Limb (tissue), 2 donors: ENCODE results near the gene RNF220.

Experiments
- DNase-seq, 2 donors: peaks; one replicate each; pipeline ENCODE4 v3.0.0-alpha.2; 2016; ENCODE audit errors: extremely low spot score in 2 of 2

Gene RNF220

DNA sequence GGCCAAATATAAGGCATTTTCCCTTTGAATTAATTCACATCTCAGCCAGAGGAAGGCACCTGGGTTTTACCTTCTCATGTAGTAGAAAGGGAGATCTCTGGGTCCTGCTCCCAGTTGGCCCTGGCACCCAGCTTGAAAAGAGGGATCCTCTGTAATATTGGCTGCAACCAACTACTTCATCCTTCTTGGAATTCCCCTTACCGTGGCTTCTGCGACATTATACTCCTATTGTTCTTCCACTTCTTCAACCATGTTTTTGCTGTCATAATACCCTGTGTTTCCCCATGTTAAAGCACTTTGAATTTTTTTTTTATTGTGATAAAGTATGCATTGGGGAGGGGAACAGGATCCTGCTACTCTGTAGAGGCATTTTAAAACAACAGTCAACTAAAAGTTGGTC is 26.8 kb downstream of the RNF220 start:
- no peak for DNase-seq

DNA sequence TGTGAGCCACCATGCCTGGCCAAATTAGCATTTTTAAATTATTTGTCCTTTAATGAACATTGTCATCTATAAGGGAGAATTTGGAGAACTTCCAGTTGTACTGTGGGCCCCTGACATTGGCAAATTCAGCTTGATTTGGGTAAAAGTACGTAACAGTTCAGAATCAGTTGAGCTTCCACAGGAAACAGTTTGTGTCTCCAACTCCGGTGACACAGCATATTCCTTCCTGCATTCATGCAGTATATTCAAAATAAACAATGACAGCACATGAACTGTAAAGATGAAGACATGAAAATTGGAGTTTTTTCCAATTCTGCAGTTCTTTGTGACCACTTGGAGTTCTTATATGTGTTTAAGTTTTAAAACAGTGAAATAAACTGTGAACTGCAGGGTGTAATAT is 28.2 kb downstream of the RNF220 start:
- no peak for DNase-seq

DNA sequence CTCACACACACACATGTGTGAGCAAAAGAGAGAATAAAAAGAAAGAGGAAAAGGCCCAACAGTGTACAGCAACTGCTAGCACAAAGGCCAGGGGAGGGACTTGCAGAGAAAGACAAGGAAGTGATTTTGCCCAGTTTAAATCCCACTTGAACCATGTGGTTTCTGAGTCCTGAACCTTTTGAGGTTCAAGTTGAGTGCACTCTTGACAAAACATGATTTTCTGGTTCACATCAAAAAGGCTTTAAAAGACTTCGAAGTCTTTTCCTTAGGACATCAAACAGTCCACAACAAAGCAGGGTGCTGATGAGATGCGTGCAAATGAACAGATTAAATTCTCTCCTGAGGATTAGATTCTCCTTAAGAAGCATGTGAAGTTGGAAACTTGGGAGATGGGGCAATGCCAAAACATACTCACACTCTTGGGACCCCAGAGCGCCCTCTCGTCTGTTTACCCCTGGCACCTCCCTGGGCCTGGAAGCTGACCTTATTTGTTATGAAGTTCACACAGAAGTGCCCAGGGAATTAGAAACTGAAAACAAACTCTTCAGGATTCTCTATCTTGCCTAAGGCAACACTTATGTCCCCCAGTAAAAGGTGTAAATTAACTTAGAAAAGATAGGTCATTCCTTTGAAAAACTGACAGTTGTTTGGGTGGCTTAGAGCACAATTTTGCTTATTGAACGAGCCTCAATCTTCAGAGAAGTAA is 31.5 kb downstream of the RNF220 start:
- no peak for DNase-seq

DNA sequence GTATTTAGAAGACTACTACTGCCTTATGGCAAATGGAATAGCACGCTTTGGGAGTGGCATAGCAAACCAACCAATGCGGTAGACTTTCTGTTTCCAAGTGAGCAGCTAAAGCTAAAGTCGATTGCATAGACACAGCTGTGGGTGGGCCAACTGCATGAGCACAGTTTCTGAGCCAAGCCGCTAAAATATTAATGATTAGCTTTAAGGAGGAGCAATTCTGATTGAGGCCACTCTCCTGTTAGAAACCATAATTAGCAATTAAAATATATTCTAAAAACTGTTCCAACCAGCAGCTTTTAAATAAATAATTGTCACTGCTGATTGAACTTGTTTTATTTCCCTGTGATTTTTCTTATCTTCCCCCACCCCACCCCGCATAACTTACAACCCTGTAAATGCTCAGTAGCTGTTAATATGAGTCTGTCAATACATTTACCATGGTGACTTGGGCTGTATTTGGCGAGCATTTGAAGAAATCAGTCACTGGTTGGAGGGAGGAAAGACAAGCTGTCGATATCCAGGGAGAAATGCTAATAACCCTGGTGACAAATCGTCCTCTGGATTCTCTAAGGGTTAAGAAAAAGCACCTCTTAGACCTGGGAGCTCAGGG is 32.2 kb downstream of the RNF220 start:
- DNase-seq: no peak

DNA sequence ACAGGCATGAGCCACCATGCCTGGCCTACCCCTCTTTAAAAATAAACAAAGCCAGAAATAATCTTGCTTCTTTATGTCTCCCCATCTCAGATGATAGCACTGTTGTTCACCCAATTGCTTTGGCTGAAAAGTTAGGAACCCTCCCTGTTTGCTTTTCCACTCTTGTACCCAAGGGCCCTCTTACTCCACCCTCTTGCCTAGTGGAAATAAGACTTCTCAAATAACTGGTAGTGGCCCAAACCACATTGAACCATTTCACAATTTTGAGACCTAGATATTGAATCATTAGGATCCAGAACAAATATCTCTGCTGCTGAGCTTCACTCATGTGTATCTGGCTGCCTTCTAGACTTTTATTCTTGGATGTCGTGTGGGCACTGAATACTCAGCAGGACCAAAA is 37.7 kb downstream of the RNF220 start:
- no peak for DNase-seq

DNA sequence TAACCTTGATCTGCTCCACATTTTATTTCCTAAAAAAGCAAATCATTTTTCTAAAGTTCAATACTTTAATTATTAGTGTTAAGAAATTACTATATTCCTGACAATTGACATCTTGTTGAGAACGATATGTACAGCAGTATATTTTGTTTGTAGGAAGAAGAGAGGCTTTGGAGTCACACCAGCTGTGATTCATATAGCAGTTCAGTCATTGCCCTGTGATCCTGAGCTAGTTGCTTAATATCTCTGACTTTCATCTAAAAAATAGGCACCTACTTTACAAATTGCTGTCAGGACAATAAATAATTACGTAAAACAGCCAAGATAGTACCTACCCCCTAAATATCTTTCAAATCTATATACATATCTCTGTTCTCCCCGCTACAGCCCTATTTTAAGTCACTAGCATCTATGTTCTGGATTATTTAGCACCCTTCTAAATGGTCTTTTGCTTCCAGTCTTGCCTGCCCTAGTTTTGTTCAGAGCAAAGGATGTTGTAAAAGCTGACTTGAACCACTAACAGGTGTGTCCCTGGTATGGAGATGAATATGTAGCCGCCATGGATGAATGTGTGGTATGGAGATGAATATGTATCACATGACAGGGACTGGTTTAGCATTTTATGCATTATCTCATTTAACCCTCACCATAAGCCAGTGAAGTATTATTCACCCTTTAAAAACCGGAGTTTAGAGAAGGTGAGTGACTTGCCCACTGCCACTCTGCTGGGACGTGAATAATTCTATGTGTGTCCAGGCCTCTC is 42.2 kb downstream of the RNF220 start:
- no peak for DNase-seq

DNA sequence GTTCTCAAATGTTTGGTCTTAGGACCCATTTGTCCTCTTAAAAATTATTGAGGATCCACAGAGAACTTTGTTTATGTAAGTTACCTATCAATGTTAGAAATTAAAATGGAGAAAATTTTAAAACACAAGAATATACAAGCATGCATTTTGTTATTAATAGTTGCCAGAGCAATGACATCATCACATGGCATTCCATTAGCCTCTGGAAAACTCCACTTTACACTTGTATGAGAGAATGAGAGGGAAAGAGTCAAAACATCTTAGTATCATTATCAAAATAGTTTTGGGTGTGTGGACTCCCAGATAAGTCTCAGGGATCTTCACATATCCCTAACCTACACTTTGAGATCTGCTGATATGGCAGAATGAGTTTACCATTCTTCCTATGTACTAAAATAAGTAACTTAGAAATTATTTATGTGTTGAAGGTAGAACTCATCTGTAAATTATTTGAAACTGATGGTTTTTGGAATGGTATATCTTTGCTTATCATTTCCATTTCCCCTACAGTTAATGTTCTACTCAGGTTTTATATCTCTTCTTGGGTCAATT is 48.8 kb downstream of the RNF220 start:
- no peak for DNase-seq

DNA sequence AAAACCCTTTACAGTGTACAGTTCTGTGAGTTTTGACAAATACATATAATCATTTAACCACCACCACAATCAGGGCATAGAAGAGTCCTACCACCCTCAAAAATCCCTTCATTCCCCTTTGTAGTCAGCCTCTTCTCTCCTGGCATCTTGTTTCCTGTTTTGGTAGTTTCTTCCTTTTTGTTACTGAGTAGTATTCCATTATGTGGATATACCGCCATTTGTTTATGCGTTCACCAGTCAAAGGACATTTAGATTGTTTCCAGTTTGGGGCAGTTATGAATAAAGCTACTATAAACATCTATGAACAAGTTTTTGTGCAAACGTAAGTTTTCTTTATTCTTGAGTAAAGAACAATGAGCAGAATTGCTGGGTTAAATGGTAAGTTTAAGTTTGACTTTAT is 49.6 kb downstream of the RNF220 start:
- DNase-seq: no peak

DNA sequence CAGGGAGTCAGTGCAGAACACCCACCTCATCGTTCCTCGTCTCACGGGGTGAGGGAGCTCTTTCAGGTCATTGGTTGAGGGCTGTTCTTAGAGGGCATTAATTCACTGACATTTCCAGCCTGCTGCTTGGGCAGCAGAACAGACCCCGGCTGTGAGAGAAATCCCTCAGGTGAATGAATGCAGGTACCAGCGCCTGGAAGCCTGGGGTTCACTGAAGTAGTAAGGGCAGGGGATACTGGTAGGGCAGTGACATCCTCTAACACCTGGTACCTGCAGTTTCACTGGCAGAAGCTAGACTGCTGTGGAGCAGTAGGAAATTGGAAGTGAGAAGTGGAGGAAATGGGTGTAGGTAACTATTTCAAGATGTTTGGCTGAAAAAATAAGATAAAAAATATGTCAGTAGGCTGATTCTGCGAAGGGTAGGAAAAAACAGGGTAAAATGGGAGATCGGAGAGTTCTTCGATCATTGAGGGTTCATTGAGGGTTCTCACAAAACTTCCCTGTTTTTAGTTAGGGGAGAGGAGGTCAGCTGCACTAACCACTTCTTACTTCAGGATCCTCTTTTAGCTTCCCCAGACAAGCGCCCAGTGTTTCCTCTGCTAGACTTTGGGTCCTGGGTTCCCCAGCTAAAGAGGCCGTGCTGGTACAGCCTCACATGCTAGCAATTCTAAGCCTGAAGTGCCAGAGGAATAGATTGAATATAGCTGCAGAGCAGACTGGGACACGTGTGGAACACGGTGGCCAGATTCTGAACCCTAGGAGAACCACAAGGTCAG is 55.2 kb downstream of the RNF220 start:
- DNase-seq: no peak

DNA sequence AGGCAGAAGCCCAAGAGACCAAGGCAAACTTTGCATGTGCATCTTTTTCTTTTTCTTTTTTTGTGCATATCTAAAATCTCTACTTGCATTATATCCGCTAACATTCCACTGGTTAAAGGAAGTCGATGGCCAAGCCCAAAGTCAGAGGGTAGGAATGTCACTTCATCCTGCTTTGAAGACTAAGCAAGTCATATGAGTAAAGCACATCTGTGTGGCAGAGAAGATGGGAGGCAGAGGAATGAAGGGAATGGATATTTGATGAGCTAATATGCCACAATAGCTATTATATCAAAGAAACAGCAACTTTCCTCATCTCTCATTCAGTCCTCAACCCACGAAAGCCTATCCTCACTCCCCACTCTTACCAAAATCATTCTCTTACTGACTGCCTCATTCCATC is 59.3 kb downstream of the RNF220 start:
- DNase-seq: no peak

DNA sequence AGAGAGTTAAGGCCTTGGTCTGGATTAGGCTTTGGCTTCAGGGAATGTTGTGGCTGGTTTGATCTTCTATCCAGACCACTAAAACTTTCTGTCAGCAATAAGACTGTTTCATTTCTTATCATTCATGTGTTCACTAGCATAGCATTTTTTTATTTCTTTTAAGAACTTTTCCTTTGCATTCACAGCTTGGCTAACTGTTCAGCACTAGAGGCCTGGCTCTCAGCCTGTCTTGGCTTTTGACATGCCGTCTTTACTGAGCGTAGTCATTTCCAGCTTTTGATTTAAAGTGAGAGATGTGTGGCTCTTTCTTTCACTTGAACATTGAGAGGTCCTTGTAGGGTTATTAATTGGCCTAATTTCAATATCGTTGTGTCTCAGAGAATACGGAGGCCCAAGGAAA is 62.5 kb downstream of the RNF220 start:
- DNase-seq: no peak

DNA sequence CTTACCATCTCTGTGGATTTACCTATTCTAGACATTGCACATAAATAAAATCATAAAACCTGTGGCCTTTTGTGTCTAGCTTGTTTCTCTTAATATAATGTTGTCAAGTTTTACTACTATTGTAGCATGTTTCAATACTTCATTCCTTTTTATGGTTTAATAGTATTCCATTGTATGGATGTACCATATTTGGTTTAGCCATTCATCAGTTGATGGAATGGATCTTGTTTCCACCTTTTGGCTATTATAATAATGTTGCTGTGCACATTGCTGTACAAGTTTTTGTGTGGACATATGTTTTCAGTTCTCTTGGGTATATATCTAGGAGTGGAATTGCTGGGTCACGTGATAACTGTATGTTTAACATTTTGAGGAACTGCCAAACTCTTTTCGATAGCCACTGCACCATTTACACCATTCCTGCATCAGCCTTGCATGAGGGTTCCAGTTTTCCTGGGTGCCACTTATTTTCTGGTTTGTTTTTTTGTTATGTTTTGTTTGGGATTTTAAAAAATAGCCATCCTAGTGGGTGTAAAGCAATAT is 66.9 kb downstream of the RNF220 start:
- no peak for DNase-seq

DNA sequence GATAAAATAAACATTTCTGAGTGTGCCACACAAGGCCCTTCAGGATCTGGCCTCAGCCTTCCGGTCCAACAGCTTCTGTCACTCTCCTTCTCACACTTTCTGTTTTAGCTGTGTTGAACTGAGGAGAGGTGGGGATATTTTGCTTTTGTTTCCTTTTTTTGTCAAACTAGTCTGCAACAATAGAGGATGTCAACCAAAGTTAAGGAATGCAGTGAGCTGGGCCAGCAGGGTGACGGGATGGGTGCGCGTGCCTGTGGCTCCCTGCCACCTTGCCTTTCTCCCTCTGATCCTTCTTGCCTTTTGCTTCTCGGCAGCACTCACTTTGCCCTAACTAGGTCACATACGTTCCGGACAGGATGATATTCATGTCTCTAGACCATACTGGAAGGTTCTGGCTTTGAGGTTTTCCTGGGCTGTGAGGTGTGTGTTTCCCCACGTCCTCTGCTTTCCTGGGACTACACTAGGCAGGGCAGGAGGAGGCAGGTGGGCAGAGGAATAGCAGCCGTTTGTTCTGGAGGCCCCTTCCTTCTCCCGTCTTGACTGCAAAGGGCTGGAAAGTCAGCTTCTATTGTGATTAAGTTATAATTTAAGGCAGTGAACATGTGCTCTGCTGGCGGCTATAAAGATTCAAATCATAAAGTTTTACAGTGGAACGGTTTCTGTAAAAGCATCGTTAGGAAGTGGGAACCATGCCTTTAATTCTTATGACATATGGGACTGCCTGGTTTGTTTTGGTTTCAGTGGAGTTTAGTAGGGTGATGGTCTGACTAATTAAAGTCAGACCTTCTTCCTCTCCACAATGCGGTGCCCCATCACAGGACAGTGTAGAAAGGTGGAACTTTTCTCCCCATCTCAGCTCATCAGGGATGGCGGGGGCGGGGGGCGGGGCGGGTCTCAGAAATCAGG is 67.8 kb downstream of the RNF220 start:
- DNase-seq: no peak

DNA sequence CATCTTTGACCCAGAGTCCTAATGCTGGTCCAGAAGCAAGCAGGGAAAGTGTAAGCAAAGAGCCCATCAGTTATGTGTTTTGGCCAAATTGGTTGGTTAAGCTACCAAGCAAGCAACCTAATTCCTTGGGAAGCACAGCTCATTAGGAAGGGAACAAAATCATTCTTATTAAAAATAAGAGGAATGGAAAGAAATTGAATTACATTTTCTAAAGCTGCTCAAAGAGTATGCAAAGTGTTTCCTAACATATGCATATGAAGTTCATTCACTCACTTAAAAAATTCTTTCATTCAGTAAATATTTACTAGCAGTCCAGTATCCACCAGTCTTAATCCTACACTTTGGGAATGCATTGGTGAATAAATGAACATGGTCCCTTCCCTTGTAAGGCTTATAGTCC is 71.8 kb downstream of the RNF220 start:
- no peak for DNase-seq

DNA sequence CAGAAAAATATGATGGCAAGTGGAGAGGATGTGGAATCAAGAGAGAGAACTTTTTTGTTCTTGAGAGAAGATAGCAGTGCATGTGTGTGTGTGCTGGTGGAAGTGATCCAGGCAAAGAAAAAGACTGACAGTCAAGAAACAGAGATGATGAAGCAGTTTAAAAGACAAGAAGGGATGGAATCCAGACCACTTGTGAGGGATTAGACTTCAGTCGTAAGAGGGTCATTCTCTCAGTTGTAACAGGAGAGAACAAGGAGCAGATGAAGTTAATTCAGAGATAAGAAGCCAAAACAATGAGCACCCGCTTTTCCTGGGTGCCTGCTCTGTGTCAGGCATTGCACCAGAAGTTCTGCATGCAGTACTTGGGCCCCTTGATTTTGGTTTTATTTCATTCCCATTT is 76.6 kb downstream of the RNF220 start:
- no peak for DNase-seq

DNA sequence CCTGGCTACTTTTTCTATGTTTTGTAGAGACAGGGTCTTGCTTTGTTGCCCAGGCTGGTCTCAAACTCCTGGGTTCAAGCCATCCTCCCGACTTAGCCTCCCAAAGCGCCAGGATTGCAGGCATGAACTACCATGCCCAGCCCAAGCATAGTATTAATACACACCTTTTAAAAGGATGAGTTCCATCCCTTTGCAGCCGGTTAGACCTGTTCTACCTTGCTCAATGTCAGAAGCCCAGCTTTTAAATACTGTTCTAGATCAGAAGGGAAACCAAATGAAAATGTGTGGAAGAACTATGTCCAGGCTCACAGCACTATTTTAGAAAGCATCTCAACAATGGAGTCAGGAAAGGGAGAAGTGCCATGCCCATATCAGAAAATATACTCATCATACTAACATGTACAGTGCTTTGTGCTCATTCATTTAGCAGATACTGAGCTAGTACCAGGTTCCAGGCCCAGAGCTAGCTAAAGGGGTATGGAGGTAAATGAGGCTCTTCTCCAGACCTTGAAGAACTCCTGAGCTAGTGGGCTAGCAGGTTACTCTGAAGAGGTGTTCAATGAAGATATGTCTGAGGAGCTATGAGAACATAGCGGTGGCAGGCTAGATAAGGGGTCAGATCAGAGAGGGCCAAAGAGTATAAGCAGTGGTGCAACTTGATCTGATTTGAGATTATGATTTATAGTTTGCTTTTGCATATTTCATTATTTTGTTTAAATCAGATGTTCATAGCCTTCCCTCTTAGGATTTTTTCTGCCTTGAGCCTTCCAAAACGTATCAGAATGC is 78.2 kb downstream of the RNF220 start:
- no peak for DNase-seq

DNA sequence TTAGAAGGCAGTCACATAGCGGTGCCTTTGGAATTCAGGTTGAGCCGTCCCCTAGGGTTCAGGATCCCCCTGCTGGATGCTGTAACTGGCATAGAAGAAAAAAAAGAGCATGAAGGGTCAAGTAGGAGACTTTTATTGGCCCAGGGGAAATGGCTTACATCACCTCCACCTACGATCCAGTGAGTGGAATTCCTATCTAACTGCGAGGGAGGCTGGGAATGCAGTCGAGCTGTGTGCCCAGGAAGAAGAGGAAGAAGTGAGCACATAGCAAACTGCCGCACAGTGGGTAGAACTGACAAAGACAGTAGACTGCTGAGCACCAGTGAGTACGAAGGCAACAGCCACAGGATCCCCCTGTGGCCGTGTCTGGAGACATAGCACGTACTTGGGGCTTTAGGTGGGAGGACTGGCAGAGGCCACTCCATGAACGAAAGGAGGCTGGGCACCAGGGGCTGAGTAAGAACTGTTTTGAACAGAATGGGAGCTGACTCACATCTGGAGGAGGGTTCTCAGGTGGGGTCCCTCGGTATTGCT is 79.2 kb downstream of the RNF220 start:
- DNase-seq: no peak

DNA sequence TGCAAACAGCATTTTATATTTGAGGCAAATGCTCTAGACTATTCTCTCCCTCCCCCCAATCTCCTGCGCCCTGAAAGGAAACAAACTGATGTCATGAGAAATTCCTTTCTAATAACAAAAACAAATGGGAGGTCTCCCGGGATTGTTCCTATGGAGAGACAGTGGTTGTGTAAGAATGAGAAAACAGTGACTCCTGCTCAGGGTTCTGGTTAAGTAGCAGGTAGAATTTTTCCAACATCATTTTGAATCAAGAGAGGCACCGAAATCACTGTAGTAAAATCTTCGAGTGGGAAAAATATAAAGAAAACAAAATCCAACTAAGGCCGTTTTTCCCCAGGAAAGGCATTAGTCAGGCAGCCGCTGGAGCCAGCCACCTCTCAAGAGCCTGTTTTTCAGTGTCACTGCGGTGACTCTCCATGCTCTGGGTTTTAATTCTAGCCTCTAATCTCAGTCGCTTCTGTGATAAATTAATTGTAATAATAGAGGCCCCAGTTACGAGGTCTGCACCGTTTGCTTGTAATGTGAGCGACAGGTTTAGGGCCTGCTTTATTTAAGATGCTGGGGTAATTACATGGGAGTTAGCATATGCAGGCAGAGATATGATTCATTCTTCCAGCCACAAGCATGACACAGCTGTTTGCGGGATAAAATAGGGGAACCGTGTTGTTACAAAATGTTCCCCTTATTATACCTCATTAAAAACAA is 80.3 kb downstream of the RNF220 start:
- no peak for DNase-seq
